NCI-H446 (cell line): ENCODE data around the gene PRTN3.

ENCODE experiments used
- DNase-seq, 2 experiments: peaks; one replicate each; lab custom pipeline; 2025; lab: John Stamatoyannopoulos, UW

The PRTN3 gene

GRCh38 chr19:803099-803561 lies 37.7 kb upstream of the PRTN3 start:
- DNase-seq = no peak

DNA sequence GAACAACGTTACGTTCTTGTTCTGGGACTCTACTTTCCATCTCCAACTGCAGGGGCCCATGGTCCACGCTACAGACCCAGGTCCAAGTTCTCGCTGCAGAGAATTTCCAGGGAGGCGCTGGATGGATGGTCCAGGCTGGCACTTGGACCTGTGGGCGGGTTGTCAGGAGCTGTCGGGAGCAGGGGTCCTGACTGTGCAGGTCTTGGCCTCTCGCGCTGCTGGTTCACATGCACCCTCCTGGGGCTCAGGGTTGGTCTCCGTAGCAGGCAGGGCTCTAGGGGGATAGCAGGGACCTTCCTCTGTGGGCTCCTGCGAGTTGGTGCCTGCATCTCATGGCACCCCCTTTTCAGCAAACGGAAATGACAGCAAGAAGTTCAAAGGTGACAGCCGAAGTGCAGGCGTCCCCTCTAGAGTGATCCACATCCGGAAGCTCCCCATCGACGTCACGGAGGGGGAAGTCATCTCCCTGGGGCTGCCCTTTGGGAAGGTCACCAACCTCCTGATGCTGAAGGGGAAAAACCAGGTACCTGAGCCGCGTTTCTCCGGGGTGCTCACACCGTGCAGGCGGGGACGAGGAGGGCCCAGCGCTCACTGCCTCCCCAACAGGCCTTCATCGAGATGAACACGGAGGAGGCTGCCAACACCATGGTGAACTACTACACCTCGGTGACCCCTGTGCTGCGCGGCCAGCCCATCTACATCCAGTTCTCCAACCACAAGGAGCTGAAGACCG lies 36.9 kb upstream of the PRTN3 start:
- no peak for DNase-seq

DNA sequence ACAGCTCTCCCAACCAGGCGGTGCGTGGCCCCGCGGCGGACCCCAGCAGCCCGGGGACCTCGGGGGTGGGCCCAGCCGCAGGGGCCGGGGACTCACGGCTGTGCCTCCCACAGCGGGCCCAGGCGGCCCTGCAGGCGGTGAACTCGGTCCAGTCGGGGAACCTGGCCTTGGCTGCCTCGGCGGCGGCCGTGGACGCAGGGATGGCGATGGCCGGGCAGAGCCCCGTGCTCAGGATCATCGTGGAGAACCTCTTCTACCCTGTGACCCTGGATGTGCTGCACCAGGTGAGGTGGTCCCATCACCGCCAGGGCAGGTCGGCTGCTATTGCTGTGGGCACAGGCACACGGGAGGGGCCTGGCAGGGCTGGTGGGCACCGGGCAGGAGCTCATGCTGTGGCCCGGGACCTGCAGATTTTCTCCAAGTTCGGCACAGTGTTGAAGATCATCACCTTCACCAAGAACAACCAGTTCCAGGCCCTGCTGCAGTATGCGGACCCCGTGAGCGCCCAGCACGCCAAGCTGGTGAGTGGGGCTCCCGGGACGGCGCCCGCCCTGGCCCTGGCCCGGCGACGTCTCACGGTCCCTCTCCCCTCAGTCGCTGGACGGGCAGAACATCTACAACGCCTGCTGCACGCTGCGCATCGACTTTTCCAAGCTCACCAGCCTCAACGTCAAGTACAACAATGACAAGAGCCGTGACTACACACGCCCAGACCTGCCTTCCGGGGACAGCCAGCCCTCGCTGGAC lies 36.2 kb upstream of the PRTN3 start:
- no peak for DNase-seq

GRCh38 chr19:805166-805551 lies 35.6 kb upstream of the PRTN3 start:
- no peak for DNase-seq

- DNase-seq = no peak
These were observed 34.9 kb upstream of the PRTN3 start for GRCh38 chr19:805600-806550.

DNA sequence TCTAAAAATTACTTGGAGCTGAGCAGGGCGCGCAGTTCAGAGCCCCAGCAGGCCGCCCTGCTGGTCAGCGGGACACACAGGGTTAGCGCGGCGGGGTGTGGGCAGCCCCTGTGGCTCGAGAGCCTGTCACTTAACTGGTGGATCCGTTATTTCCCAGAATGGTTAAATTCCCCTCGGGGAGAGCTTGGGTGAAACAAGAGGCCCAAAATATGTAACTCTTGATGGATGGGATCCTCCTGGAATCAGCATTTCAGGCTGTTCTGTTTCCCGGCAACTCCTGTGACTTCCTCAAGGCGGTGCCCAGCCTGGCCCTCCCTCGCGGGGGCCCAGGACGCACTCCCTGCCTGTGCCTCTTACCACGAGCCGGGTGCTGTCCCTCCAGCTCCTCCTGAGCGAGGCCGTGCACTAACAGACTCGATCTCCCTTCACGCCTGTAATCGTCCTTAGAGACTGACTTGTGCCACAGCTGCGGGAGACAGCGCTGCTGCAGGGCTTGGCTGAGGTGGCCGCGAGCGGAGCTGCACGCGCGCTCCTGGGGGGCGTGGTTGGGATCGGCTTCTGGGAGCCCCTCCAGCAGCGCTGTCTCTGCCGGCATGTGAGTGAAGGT lies 33.9 kb upstream of the PRTN3 start:
- no peak for DNase-seq

DNA sequence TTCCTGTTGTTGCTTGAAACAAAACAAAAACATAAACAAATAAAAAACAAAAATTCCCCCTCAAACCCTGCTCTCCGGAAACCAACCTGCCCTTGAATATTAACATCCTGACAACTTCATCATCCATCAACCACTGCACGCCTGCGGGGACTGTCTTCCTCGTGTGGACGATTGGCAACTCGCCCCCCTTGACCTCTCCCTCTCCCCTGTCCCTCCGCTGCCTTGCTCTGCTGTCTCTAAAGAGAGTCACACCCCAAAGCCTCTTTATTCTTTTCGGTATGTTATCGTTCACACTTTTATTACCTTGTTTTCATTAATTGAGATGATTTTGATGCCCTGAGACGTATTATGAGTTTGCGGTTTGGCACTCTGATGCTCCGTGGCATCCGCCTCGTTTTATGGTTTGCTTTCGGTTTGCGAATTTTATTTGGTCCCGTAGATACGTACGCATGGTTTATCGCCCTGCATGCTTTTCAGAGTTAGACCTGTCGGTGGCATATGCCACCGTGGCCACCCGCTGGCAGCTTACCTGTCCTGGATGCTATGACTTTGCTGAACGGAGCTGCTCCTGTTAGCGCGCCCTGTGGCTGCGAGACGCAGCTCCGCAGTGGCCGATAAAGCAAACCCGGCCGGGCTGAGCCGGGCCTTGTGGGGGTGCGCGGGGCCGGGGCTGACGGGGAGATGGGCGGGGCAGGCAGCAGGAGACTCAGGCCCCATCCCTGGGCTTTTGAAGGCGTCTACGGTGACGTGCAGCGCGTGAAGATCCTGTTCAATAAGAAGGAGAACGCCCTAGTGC lies 33.0 kb upstream of the PRTN3 start:
- no peak for DNase-seq

DNA sequence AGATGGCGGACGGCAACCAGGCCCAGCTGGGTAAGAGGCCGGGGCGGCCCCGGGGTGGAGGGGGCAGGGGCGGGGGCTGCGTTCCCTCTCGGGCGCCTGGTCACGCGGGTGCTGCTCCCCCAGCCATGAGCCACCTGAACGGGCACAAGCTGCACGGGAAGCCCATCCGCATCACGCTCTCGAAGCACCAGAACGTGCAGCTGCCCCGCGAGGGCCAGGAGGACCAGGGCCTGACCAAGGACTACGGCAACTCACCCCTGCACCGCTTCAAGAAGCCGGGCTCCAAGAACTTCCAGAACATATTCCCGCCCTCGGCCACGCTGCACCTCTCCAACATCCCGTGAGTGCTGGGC lies 32.4 kb upstream of the PRTN3 start:
- no peak for DNase-seq

GRCh38 chr19:810077-810855 lies 30.5 kb upstream of the PRTN3 start:
- DNase-seq = no peak

GRCh38 chr19:810883-811489 lies 29.8 kb upstream of the PRTN3 start:
- DNase-seq = no peak

- no peak for DNase-seq
These were observed 29.2 kb upstream of the PRTN3 start for GRCh38 chr19:811506-812048.

- no peak for DNase-seq
These were observed 28.6 kb upstream of the PRTN3 start for GRCh38 chr19:812049-812746.

- DNase-seq = no peak
These were observed 28.0 kb upstream of the PRTN3 start for GRCh38 chr19:812747-813218.

DNA sequence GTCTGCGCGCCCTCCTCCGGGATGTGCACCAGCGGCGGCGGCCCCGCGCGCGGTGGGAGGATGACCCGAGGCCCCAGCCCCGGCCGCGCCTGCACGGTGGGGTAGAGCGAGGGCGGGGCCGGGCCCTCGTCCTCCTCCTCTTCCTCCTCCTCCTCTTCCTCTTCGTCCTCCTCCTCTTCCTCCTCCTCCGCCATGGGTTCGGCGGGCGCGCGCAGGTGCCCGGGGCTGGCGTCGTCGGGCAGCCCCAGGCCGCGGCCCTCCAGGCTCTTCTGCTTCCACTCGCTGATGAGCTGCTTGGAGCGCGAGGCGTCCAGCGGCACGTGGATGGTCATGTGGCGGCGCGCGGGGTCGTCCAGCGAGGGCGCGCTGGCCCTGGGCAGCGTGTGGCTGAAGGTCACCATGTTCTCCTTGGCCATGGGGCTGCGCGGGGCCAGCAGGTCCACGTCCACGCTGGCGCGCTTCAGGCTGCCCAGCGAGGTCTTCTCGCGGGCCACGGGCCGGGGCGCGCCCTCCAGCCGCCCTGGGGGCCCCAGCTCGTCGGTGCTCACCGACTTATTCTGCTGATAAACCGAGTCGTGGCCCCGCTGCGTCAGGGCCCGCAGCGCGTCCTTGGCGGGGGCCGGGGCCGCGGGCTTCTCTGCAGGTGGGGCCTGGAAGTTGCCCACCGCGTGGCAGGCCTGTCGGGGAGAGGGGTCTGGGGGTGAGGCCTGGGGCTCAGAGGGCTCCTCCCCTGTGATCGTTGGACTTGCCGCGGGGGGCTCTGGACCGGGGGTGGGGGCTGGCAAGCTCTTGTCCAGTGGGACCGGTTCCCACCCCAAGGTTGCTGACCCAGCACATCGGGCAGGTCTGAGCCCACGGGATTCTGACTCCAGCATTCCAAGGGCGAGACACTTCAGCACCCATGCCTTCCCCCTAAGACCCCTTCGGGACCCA lies 27.3 kb upstream of the PRTN3 start:
- no peak for DNase-seq

DNA sequence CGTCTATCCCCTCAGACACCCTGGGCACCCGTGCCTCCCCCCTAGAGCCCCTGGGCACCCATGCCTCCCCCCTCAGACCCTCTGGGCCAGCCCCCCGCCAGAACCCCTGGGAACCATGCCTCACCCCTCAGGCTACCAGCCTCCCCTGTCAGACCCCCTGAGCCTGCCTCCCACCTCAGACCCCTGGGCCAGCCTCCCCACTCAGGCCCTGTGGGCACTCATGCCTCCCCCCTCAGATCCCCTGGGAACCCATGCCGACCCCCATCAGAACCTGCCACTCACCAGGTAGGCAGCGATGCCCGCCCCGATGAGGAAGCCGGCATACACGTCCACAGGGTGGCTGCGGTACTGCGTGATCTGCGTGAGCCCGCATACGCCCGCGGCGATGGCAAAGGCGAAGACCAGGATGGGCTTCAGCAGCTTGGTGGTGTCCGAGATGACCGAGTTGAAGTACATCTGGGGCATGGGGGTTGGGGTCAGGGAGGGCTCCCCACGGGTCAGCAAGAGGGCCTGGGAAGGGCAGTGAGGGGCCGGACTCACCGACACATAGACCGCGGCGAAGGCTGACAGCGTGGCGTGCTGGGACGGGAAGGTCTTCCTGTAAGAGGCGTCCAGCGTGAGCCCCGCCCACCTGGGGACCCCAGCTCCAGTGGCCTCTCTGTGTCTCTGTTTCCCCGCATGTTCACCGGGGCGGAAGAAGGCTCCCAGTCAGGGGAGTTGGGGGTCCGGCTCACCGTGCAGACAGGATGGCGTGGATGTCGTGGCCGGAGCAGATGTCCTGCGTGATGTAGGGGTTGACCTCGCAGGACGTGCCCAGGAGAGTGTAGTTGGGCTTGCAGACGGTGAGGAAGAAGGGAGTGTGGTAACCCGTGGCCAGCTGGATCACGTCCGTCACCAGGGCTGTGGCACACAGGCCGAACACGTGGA lies 26.4 kb upstream of the PRTN3 start:
- no peak for DNase-seq

- DNase-seq = no peak
These were observed 25.6 kb upstream of the PRTN3 start for GRCh38 chr19:815079-815774.
